H9 (cell line): Measurements from ENCODE around the gene EXOC3. TPM values are rescaled to one million over a fixed set of nuclear protein-coding genes. Genes with fewer than 3 reads are reported as not detected.

Source experiments
- DNase-seq: peaks from one replicate; pipeline ENCODE4 v3.0.0-alpha.2; 2017
- H2AFZ ChIP-seq: one replicate; pipeline ENCODE4 v1.6.1; 2013; ENCODE audit warnings: mild to moderate bottlenecking, low read length, control low read depth, moderate library complexity
- H2AK5ac ChIP-seq: 2 replicates; pipeline ENCODE4 v1.6.1; 2013; ENCODE audit warnings: low read length, control low read depth, mixed read lengths; ENCODE audit not compliant: insufficient read length
- H2BK120ac ChIP-seq: one replicate; pipeline ENCODE4 v1.6.1; 2013; ENCODE audit warnings: low read depth, mild to moderate bottlenecking, low read length, control low read depth, inconsistent platforms; ENCODE audit not compliant: poor library complexity, severe bottlenecking
- H2BK12ac ChIP-seq: 2 replicates; pipeline ENCODE4 v1.6.1; 2013; ENCODE audit warnings: low read length, control low read depth, mixed read lengths, low read depth; ENCODE audit not compliant: insufficient read length
- H2BK15ac ChIP-seq: 2 replicates; pipeline ENCODE4 v1.6.1; 2013; ENCODE audit warnings: low read depth, low read length, control low read depth
- H2BK20ac ChIP-seq: one replicate; pipeline ENCODE4 v1.6.1; 2013; ENCODE audit warnings: low read depth, mild to moderate bottlenecking, low read length, control low read depth, inconsistent platforms; ENCODE audit not compliant: poor library complexity, severe bottlenecking
- H2BK5ac ChIP-seq: 2 replicates; pipeline ENCODE4 v1.6.1; 2013; ENCODE audit warnings: low read length, control low read depth, mixed read lengths; ENCODE audit not compliant: insufficient read length
- H3K14ac ChIP-seq: 2 replicates; pipeline ENCODE4 v1.6.1; 2013; ENCODE audit warnings: low read length, control low read depth; ENCODE audit not compliant: insufficient read depth
- H3K18ac ChIP-seq: 2 replicates; pipeline ENCODE4 v1.6.1; 2013; ENCODE audit warnings: low read depth, mild to moderate bottlenecking, mixed read lengths, low read length, control low read depth; ENCODE audit not compliant: insufficient read length
- H3K23ac ChIP-seq: 2 replicates; pipeline ENCODE4 v1.6.1; 2013; ENCODE audit warnings: low read length, control low read depth, mixed read lengths, low read depth; ENCODE audit not compliant: insufficient read length
- H3K23me2 ChIP-seq: 2 replicates; pipeline ENCODE4 v1.6.1; 2013; ENCODE audit warnings: low read depth, mild to moderate bottlenecking, mixed read lengths, low read length, control low read depth; ENCODE audit not compliant: insufficient read length, poor library complexity, severe bottlenecking
- H3K27ac ChIP-seq: 2 replicates; pipeline ENCODE4 v1.5.1; 2013; ENCODE audit warnings: low read length, control low read depth, mixed read lengths, low read depth; ENCODE audit not compliant: insufficient read length
- H3K27me3 ChIP-seq: 2 replicates; pipeline ENCODE4 v1.6.1; 2013; ENCODE audit warnings: low read length, control low read depth, inconsistent platforms; ENCODE audit not compliant: insufficient read depth
- H3K4ac ChIP-seq: 2 replicates; pipeline ENCODE4 v1.6.1; 2013; ENCODE audit warnings: low read depth, mild to moderate bottlenecking, control low read depth, inconsistent platforms, low read length, moderate library complexity
- H3K4me1 ChIP-seq: 2 replicates; pipeline ENCODE4 v1.6.1; 2013; ENCODE audit warnings: low read length, control low read depth, inconsistent platforms; ENCODE audit not compliant: insufficient read depth
- H3K4me2 ChIP-seq: 2 replicates; pipeline ENCODE4 v1.6.1; 2013; ENCODE audit warnings: low read length, control low read depth, mixed read lengths; ENCODE audit not compliant: insufficient read length, insufficient read depth
- H3K56ac ChIP-seq: 2 replicates; pipeline ENCODE4 v1.6.1; 2013; ENCODE audit warnings: low read depth, mild to moderate bottlenecking, mixed read lengths, low read length, control low read depth; ENCODE audit not compliant: insufficient read length
- H3K79me1 ChIP-seq: 2 replicates; pipeline ENCODE4 v1.6.1; 2013; ENCODE audit warnings: low read depth, mild to moderate bottlenecking, moderate library complexity, low read length, control low read depth, inconsistent platforms; ENCODE audit not compliant: insufficient read depth, poor library complexity, severe bottlenecking
- H3K79me2 ChIP-seq: 2 replicates; pipeline ENCODE4 v1.6.1; 2013; ENCODE audit warnings: low read length, control low read depth, inconsistent platforms; ENCODE audit not compliant: insufficient read depth
- H3K9ac ChIP-seq: 2 replicates; pipeline ENCODE4 v1.6.1; 2013; ENCODE audit warnings: low read length, control low read depth, mixed read lengths; ENCODE audit not compliant: insufficient read length; ENCODE audit errors: extremely low read depth
- H3K9me3 ChIP-seq: one replicate; pipeline ENCODE4 v1.6.1; 2013; ENCODE audit warnings: low read depth, low read length, inconsistent platforms; ENCODE audit not compliant: control insufficient read depth
- H3T11ph ChIP-seq: one replicate; pipeline ENCODE4 v1.6.1; 2013; ENCODE audit warnings: mild to moderate bottlenecking, low read length, control low read depth, inconsistent platforms
- H4K20me1 ChIP-seq: one replicate; pipeline ENCODE4 v1.6.1; 2013; ENCODE audit not compliant: control insufficient read depth, insufficient read length, insufficient read depth
- H4K5ac ChIP-seq: 2 replicates; pipeline ENCODE4 v1.6.1; 2013; ENCODE audit warnings: low read depth, mild to moderate bottlenecking, mixed read lengths, low read length, control low read depth; ENCODE audit not compliant: insufficient read length
- H4K8ac ChIP-seq: replicated peaks from 2 replicates; pipeline ENCODE4 v1.6.1; 2013; ENCODE audit warnings: low read length, control low read depth, mixed read lengths, low read depth; ENCODE audit not compliant: insufficient read length
- H4K91ac ChIP-seq: 2 replicates; pipeline ENCODE4 v1.6.1; 2013; ENCODE audit warnings: low read depth, mild to moderate bottlenecking, moderate library complexity, mixed read lengths, low read length, control low read depth; ENCODE audit not compliant: insufficient read length
- H3K27ac Mint-ChIP-seq, 3 experiments: 2 replicates in 2 of 3; 3 replicates in 1 of 3; pipeline ENCODE4 v1.8.0; 2020 to 2021; ENCODE audit warnings: mixed read lengths in 3 of 3, mild to moderate bottlenecking in 1 of 3, moderate library complexity in 1 of 3
- H3K27me3 Mint-ChIP-seq: 2 replicates; pipeline ENCODE4 v1.8.0; 2021; ENCODE audit warnings: low read depth, mild to moderate bottlenecking, moderate library complexity, mixed read lengths
- H3K36me3 Mint-ChIP-seq, 3 experiments: 2 replicates in 2 of 3; 3 replicates in 1 of 3; pipeline ENCODE4 v1.8.0; 2020 to 2021; ENCODE audit warnings: low read depth in 3 of 3, mixed read lengths in 3 of 3; ENCODE audit not compliant: insufficient read depth in 1 of 3
- H3K4me1 Mint-ChIP-seq, 2 experiments: 2 replicates each; pipeline ENCODE4 v1.8.0; 2020; ENCODE audit warnings: mixed read lengths in 2 of 2
- H3K4me3 Mint-ChIP-seq, 2 experiments: 2 replicates in 1 of 2; 3 replicates in 1 of 2; pipeline ENCODE4 v1.8.0; 2020 to 2021; ENCODE audit warnings: mild to moderate bottlenecking in 2 of 2, mixed read lengths in 2 of 2, moderate library complexity in 1 of 2
- H3K9me3 Mint-ChIP-seq, 2 experiments: 2 replicates in 1 of 2; 3 replicates in 1 of 2; pipeline ENCODE4 v1.8.0; 2020; ENCODE audit warnings: mild to moderate bottlenecking in 2 of 2, mixed read lengths in 2 of 2, moderate library complexity in 1 of 2
- WGBS: extraction: QIAGEN DNeasy Blood & Tissue Kit; methylation state at CpG from one replicate; pipeline ENCODE4 v1.1.7; 2013; ENCODE audit warnings: missing lambda C conversion rate, low lambda C conversion rate, mixed read lengths; ENCODE audit not compliant: insufficient read length; ENCODE audit errors: extremely low coverage; 5-methylcytosine and 5-hydroxymethylcytosine counted together
- total RNA-seq: library from RNA; stranded (reverse); gene quantifications from 2 replicates; pipeline ENCODE4 v1.2.1, GENCODE V29; 2021
- TF ChIP-seq, protein P1 (sequence below): fragments of 200-600 bp; sonication (generic); conservative IDR thresholded peaks from 3 replicates; pipeline ENCODE4 v1.8.0; 2021; ENCODE audit warnings: antibody characterized with exemption, mild to moderate bottlenecking

EXOC3 gene
- total RNA-seq, 1 experiment from 2014 or later: 36.7 TPM

DNA sequence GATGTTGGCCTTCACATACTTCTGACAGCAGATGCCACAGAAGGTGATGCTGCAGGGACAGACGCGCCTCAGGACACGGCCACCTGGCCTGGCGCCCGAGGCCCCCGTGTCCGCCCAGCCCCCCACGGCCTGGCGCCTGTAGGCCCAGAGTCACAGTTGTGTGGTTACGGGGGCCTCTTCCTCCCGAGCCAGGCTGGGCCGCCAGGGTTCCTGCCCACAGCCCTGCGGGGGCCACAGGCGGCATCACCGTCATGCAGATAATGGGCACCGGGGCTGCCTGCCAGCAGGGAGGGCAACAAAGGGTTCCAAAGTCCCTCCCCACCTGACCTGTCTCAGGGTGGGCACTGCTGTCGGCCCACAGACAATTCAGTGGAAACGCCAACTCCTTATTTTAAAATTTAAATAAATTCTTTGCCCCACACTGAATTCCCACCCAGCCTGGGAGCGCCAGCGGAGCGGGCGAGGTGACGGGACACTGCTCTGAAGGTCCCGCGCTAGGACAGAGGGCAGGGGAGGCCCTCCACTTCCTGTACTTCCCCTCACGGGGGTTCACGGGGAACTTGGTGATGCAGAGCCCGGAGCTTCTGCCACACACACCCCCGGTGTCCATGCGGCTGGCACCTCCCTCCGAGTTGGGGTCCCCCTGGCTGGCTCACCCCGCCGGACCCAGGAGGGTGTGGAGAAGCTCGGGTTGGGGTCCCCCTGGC lies 40.6 kb downstream of the EXOC3 start:
- Histone ChIP-seq H2AK5ac (no peak overlapping the region), H3K56ac (no peak overlapping the region), H2AFZ (no peak overlapping the region), H3K23ac (no peak overlapping the region), H3K27ac (no peak overlapping the region), H4K20me1 (no peaks in the 10 kb centered on the region), H3K18ac (no peak overlapping the region), H2BK5ac (no peak overlapping the region), H2BK12ac (no peak overlapping the region), H2BK20ac (no peak overlapping the region), H3T11ph (no peak overlapping the region), H3K79me1 (no peaks in the 10 kb centered on the region), H3K27me3 (no peaks in the 10 kb centered on the region), H3K9ac (no peak overlapping the region), H3K4me2 (no peak overlapping the region), H3K79me2 (no peaks in the 10 kb centered on the region), H3K9me3 (no peaks in the 10 kb centered on the region), H2BK120ac (no peak overlapping the region), H3K4me1 (no peaks in the 10 kb centered on the region), H4K8ac (no peak overlapping the region), H3K14ac (no peak overlapping the region), H3K4ac (no peak overlapping the region), H3K23me2 (no peaks in the 10 kb centered on the region), H4K91ac (no peak overlapping the region), H4K5ac (no peak overlapping the region), H2BK15ac (no peak overlapping the region)
- Mint-ChIP-seq H3K9me3 (no peaks in the 10 kb centered on the region), H3K4me3 (no peak overlapping the region), H3K27ac (no peak overlapping the region), H3K36me3 (no peaks in the 10 kb centered on the region), H3K27me3 (peaks cover 6% of the 10 kb centered on the region), H3K4me1 (no peaks in the 10 kb centered on the region; a peak in 1 of 4 replicates)
- TF ChIP-seq, protein P1, sequence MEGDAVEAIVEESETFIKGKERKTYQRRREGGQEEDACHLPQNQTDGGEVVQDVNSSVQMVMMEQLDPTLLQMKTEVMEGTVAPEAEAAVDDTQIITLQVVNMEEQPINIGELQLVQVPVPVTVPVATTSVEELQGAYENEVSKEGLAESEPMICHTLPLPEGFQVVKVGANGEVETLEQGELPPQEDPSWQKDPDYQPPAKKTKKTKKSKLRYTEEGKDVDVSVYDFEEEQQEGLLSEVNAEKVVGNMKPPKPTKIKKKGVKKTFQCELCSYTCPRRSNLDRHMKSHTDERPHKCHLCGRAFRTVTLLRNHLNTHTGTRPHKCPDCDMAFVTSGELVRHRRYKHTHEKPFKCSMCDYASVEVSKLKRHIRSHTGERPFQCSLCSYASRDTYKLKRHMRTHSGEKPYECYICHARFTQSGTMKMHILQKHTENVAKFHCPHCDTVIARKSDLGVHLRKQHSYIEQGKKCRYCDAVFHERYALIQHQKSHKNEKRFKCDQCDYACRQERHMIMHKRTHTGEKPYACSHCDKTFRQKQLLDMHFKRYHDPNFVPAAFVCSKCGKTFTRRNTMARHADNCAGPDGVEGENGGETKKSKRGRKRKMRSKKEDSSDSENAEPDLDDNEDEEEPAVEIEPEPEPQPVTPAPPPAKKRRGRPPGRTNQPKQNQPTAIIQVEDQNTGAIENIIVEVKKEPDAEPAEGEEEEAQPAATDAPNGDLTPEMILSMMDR: no peak
- no peak for DNase-seq
- no CpG with 5 or more reads among the region's 34 CpGs for WGBS
